Activated naive CD8-positive, alpha-beta T cell treated with anti-CD3 and anti-CD28 coated beads, Interleukin-2, amount 50 U/mL, for 16 hours (primary cell): Measurements from ENCODE around the gene SPOCD1.
"Not testable (repeated sequence)": the region's sequence is repeated elsewhere in the genome, so short reads cannot be mapped to it uniquely, and the experiment has no call there.

Experiments
- DNase-seq: peaks from one replicate; pipeline ENCODE4 v3.0.0-alpha.2; 2020; ENCODE audit warnings: low read depth, low spot score

Gene SPOCD1

DNA sequence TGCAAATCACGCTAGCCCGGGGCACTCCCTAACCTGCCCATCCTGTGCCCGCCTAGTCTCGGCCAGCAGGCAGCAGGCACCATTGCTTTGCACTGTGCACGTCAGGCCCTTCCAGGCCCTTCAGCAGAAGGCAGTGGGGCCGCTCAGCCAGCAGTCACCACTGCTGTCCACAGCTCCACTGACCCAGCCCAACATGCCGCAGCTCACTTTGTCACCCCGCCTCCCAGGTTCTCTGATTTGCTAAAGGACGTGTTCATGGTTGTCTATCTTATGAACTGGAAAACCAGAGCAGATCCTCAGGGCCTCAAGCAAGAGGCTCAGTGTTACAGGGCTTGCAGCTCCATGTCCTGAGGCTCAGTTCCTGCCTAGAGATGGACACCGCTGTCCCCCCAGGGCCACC lies 14.2 kb upstream of the SPOCD1 start:
- DNase-seq, result no peak

DNA sequence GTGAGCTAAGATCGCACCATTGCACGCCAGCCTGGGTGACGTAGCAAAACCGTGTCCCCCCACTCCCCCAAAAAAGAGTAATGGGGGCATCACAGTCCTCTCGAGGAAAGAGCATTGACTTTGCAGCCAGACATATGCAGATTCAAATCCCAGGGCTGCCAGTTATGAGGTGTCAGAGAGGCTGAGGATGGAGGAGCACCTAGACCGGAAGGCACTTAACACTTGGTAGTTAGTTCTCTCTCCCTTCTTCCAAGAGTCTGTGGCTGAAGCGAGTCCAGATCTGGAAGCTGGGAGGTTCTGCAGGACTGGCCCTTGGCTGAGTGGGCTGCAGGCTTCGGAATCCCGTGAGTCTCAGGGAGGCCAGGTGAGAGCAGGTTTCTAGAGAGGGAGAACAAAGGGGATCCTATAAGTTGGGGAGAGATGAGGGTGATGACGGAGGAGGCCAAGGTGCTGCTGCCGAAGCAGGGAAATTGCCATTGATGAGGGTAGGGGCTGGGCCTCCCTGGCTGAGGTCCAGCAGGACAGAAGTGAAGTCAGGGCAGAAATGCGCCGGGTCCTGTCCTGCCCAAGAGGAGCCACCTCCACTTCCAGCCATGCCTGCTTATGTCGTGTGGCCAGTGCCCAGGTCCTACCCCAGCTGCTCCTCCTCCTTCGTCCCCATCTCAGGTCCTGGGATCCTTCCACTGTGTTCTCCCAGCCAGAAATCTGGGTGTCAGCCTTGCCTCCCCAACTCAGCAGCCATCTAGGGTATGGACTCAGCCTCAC lies 13.3 kb upstream of the SPOCD1 start:
- DNase-seq, result no peak

GRCh38 chr1:31828341-31828740 lies 12.5 kb upstream of the SPOCD1 start:
- no peak for DNase-seq

DNA sequence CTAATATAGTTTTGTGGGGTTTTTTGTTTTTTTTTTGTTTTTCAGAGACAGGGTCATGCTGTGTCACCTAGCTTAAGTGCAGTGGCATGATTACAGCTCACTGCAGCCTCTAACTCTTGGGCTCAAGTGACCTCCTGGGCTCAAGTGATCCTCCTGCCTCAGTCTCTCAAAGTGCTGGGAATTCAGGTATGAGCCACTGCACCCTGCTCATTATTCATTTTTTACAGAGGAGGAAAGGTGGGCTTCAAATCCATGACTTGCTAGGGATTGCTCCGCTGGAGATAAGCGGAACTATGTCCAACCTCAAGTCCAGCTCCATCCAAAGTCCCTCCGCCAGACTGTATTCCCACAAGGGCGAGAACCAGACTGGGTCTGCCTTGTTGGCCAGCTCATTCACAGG lies 8.0 kb upstream of the SPOCD1 start:
- DNase-seq, result no peak

- no peak for DNase-seq
Observed at GRCh38 chr1:31822766-31823165, 6.9 kb upstream of the SPOCD1 start.

GRCh38 chr1:31820196-31820595 lies 4.4 kb upstream of the SPOCD1 start:
- DNase-seq, result not testable (repeated sequence)

DNA sequence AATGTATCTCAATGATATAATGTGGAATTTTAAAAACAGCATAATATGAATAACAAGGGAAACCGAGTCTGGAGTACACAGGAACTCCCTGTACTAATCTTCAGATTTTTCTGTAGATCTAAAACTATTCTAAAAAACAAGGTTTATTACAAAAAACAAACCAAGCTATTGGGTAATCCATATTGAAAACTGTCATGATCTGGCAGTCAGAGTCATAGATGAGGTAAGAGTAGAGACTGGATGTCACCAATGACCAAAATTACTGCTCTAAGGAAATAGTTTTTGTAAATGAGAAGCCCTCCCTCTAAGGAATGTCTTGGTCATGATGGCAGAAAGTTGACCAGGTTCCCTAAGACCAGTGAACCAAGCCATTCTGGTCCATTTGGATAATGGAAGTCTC lies 2.4 kb upstream of the SPOCD1 start:
- DNase-seq, result no peak

DNA sequence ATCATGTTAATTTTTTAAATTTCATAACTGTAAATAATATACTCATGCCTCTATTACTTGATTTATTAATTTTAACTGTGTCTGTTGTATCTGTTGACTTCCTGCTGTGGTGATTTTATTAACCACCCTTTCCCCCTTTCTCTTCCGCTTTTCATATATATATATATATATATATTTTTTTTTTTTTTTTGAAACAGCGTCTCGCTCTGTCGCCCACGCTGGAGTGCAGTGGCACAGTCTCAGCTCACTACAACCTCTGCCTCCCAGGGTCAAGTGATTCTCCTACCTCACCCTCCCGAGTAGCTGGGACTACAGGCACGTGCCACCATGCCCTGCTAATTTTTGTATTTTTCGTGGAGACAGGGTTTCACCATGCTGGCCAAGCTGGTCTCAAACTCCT lies 1.1 kb upstream of the SPOCD1 start:
- DNase-seq, result not testable (repeated sequence)

DNA sequence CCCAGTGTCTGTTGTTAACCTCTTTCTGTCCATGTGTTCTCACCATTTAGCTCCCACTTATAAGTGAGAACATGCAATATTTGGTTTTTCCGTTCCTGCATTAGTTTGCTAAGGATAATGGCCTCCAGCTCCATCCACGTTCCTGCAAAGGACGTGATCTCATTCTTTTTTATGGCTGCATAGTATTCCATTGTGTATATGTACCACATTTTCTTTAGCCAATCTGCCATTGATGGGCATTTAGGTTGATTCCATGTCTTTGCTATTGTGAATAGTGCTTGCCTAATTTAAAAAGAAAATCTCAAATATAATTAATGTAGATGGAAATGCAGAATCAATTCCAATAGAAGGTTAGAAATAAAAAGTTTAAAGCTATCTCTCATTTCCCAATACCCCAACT lies 679 bp upstream of the SPOCD1 start:
- DNase-seq, result not testable (repeated sequence)

DNA sequence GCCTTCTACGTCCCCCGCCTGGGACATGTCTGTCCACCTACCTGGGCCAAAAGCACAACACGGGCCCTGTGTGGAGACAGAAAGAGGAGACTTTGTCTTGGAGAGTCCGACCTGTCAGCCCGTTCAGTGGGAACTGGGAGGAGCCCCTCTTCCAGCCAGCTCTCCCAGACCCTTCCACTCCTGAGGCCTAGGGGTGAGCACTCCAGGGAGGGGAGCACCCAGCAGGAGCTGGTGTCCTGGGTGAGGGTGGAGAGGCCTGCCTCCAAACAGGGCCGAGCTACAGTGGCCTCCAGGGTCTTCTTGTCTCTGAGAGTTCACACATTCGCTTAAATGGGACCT lies 546 bp downstream of the SPOCD1 start:
- DNase-seq, result no peak

GRCh38 chr1:31814631-31815306 lies 1.1 kb downstream of the SPOCD1 start:
- no peak for DNase-seq

GRCh38 chr1:31814041-31814511 lies 1.7 kb downstream of the SPOCD1 start:
- DNase-seq, result no peak

DNA sequence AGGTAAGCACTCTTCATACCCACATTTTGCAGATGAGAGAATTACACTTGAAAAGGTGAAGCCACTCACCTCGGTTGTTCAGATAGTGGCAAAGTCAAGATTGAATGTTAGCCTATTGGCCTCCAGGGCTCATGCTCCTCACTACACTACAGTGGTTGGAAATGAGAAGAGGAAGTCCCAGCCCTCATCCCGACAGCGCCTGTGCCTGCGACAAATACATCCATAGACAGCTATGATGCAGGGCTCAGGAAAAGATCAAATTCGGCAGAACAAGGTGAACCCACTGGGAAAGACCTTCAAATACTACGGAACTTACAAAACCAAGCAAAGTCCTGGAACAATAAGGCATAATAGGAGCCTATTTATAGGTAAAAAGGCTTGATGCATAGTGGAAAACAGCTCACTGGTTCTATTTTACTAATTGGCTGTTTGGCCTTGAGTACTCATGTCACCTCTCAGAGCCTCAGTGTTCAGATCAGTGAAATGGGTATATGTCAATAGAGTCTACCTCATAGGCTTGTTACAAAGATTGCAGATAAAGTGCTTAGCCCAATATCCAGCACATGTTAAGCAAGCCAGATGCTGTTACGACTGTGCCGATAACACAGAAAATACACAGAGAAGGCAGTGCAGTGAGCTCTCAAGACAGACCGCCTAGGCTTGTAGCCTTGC lies 3.5 kb downstream of the SPOCD1 start:
- no peak for DNase-seq

- DNase-seq, result no peak
Observed at GRCh38 chr1:31811605-31812004, 4.2 kb downstream of the SPOCD1 start.

- no peak for DNase-seq
Observed at GRCh38 chr1:31809698-31810097, 6.1 kb downstream of the SPOCD1 start.

- DNase-seq, result no peak
Observed at GRCh38 chr1:31807273-31808048, 8.4 kb downstream of the SPOCD1 start.

- no peak for DNase-seq
Observed at GRCh38 chr1:31805318-31805717, 10.5 kb downstream of the SPOCD1 start.

- no peak for DNase-seq
Observed at GRCh38 chr1:31804098-31804497, 11.7 kb downstream of the SPOCD1 start.

DNA sequence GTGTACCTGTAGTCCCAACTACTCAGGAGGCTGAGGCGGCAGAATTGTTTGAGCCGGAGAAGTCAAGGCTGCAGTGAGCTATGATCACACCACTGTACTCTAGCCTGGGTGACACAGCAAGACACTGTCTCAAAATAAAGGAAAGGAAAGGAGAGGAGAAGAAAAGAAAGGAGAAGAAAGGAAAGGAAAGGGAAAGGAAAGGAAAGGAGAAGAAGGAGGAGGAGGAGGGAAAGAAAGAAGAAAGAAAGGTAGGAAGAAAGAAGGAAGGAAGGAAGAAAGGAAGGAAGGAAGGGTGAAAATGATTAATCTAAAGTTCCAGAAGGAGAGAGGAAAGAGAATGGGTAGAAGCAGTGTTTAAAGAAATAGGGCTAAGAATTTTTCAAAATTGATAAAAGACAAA lies 12.2 kb downstream of the SPOCD1 start:
- no peak for DNase-seq

GRCh38 chr1:31802190-31803150 lies 13.4 kb downstream of the SPOCD1 start:
- DNase-seq, result no peak

DNA sequence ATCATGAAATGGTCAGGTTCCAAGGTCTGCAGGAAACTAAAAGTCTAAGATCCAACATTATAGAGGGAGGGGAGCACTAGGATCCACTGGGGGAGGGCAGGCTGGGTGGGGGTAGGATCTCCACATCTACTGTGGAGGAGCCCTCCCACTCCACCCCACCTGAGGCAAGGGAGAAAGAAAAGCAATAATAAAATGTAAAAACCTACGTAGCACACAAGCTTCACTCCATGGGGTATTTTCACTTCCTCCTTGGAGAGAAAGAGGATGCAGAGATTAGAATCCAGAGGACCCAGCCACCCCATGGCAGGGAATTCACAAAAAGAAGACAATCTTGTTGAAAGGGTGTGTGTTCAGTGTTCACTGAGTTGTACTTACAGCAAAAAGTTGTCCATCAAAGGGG lies 14.4 kb downstream of the SPOCD1 start:
- DNase-seq, result no peak
